Esophagus squamous epithelium (tissue), 4 donors: ENCODE results near the gene CLCNKA.

ENCODE experiments used
- POLR2A ChIP-seq, 4 donors: fragments of 450-650 bp; IDR thresholded peaks; one replicate each; pipeline ENCODE4 v1.6.1; 2017; ENCODE audit warnings: antibody characterized with exemption in 4 of 4, mild to moderate bottlenecking in 4 of 4, moderate library complexity in 3 of 4
- TF ChIP-seq, protein P1 (sequence below), 6 experiments: fragments of 450-650 bp in 4 of 6; fragments of 200-600 bp in 2 of 6; sonication (generic) in 2 of 6; IDR thresholded peaks; one replicate each; pipeline ENCODE4 v1.5.1; 2016 to 2019; ENCODE audit warnings: antibody characterized with exemption in 6 of 6, mild to moderate bottlenecking in 4 of 6, moderate library complexity in 4 of 6

DNA sequence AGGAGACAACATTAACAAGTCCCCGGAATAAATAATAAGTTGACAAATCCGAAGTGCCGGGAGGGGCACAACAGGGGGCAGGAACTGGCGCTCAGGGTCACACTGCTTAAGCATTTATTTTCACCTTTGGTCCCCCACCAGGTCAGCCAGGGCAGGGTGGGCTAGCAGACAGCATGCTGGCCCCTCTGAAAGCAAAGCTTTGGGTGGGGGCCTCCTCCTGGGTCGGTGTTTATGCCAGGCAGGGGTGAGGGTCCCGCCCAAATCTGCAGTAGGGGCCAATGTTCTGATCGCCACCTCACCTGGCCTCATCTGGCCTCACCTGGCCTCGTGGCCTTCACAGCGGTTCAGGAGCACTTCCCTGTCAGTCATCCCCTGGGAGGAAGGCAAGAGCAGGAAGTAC is 59.8 kb downstream of the CLCNKA start:
- TF ChIP-seq, protein P1, sequence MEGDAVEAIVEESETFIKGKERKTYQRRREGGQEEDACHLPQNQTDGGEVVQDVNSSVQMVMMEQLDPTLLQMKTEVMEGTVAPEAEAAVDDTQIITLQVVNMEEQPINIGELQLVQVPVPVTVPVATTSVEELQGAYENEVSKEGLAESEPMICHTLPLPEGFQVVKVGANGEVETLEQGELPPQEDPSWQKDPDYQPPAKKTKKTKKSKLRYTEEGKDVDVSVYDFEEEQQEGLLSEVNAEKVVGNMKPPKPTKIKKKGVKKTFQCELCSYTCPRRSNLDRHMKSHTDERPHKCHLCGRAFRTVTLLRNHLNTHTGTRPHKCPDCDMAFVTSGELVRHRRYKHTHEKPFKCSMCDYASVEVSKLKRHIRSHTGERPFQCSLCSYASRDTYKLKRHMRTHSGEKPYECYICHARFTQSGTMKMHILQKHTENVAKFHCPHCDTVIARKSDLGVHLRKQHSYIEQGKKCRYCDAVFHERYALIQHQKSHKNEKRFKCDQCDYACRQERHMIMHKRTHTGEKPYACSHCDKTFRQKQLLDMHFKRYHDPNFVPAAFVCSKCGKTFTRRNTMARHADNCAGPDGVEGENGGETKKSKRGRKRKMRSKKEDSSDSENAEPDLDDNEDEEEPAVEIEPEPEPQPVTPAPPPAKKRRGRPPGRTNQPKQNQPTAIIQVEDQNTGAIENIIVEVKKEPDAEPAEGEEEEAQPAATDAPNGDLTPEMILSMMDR (IDR thresholded peaks at IDR 0.05) = no peak
- TF ChIP-seq POLR2A (IDR thresholded peaks at IDR 0.05) = no peak
